MCF 10A (cell line): ENCODE data around the gene OSBPL7. TPM values are rescaled to one million over a fixed set of nuclear protein-coding genes. Genes with fewer than 3 reads are reported as not detected.

Source experiments
- Bru-seq: library from RNA; stranded (reverse); fragments of 400-500 nt; gene quantifications from one replicate; lab custom pipeline; 2021; lab: Mats Ljungman, UMichigan
- BruChase-seq, 2 experiments: library from RNA; stranded (reverse); fragments of 400-500 nt; gene quantifications; one replicate each; lab custom pipeline; 2021; lab: Mats Ljungman, UMichigan
- BruUV-seq: library from RNA; stranded (reverse); fragments of 400-500 nt; replicated peaks from 2 replicates; lab custom pipeline; 2021; lab: Mats Ljungman, UMichigan
- CTCF ChIA-PET: fragments of 300-600 bp; sonication (Branson Sonifier 250); formaldehyde crosslinking; extraction: SDS; loops from one replicate; lab custom pipeline; 2021; ENCODE audit warnings: antibody characterized with exemption, inconsistent platforms; lab: Yijun Ruan, JAX
- POLR2A ChIA-PET: fragments of 300-600, 350-650 bp; sonication (Branson Sonifier 250); formaldehyde crosslinking; extraction: SDS; loops from one replicate; lab custom pipeline; 2020; ENCODE audit warnings: antibody characterized with exemption, inconsistent platforms; lab: Yijun Ruan, JAX
- DNase-seq: peaks from one replicate; pipeline ENCODE4 v3.0.0-alpha.2; 2018; ENCODE audit not compliant: unreplicated experiment
- H3K27ac Mint-ChIP-seq: one replicate; pipeline ENCODE4 v1.8.0; 2022; ENCODE audit warnings: mild to moderate bottlenecking, low read depth, mixed read lengths; ENCODE audit not compliant: unreplicated experiment
- H3K27me3 Mint-ChIP-seq: one replicate; pipeline ENCODE4 v1.8.0; 2022; ENCODE audit warnings: mixed read lengths; ENCODE audit not compliant: insufficient read depth, unreplicated experiment
- H3K36me3 Mint-ChIP-seq: one replicate; pipeline ENCODE4 v1.8.0; 2022; ENCODE audit warnings: mild to moderate bottlenecking, moderate library complexity, mixed read lengths; ENCODE audit not compliant: insufficient read depth, unreplicated experiment
- H3K4me1 Mint-ChIP-seq: one replicate; pipeline ENCODE4 v1.8.0; 2022; ENCODE audit warnings: mixed read lengths; ENCODE audit not compliant: insufficient read depth, unreplicated experiment
- H3K4me3 Mint-ChIP-seq: one replicate; pipeline ENCODE4 v1.8.0; 2022; ENCODE audit warnings: mild to moderate bottlenecking, moderate library complexity, mixed read lengths; ENCODE audit not compliant: unreplicated experiment
- H3K9me3 Mint-ChIP-seq: one replicate; pipeline ENCODE4 v1.8.0; 2022; ENCODE audit warnings: mixed read lengths; ENCODE audit not compliant: unreplicated experiment
- CTCF ChIP-seq: fragments of 200-600 bp; IDR thresholded peaks from one replicate; pipeline ENCODE4 v1.8.0; 2022; ENCODE audit warnings: antibody characterized with exemption, mild to moderate bottlenecking; ENCODE audit not compliant: unreplicated experiment
- intact Hi-C: fragments of 100-400 bp; cut with micrococcal nuclease; formaldehyde crosslinking; loops from 2 replicates; pipeline ENCODE4 v1.14.1; 2022
- long read RNA-seq: library from polyadenylated mRNA; stranded (forward); transcript quantifications from one replicate; pipeline ENCODE4 v2.0.0, GENCODE V29; 2022
- total RNA-seq: library from RNA; stranded (reverse); gene quantifications from 2 replicates; pipeline ENCODE4 v1.2.3, GENCODE V29; 2022

OSBPL7 gene
- 4.3 and 4.7 TPM in 2 replicates for total RNA-seq
- Bru-seq, nascent RNA, result percentile 36 among the genes with signal in this experiment
- percentile 38 among the genes with signal in this experiment for BruChase-seq, experiment 1, labeled RNA remaining after a 6-hour chase
- BruChase-seq, experiment 2, labeled RNA remaining after a 2-hour chase, result percentile 40 among the genes with signal in this experiment
- long read RNA-seq, partial matches to known transcripts, result 2 of 4 reads
- long read RNA-seq, other reads (novel, unspliced or antisense), result 1 of 4 reads

GRCh38 chr17:47821424-47822391, at the start of gene OSBPL7:
Gene OSBPL7 (minus strand): TSS chr17:47821794. CDS start chr17:47820278, 1,516 bp downstream.
- POLR2A ChIA-PET, result interaction anchor here (0.6 to 3.1 kb wide), 3 partner anchors 10 to 131 kb away, joined by 3 to 24 read pairs (median 4); partner anchors contain the start of genes LRRC46 and MRPL10
- Mint-ChIP-seq H3K27ac (peak within 1 kb of the TSS; percentile 69), H3K4me1 (peaks cover 23% of the 10 kb centered on the region), H3K27me3 (no peaks in the 10 kb centered on the region), H3K36me3 (peaks cover 38% of the 10 kb centered on the region), H3K4me3 (peak within 1 kb of the TSS; percentile 84), H3K9me3 (no peaks in the 10 kb centered on the region)
- no TSS peak for BruUV-seq
- TF ChIP-seq CTCF, result no peak
- DNase-seq, result peak; percentile 67
- CTCF ChIA-PET, result interaction anchor here (0.6 to 1.7 kb wide), 3 partner anchors 9 to 29 kb away, joined by 3 to 5 read pairs (median 5); no protein-coding TSS in a partner anchor
- intact Hi-C loops, result no loop called here

- TF ChIP-seq CTCF, result no peak
- Mint-ChIP-seq H3K36me3 (no peaks in the 10 kb centered on the region), H3K9me3 (no peaks in the 10 kb centered on the region), H3K27ac (no peak overlapping the region), H3K27me3 (peaks cover 33% of the 10 kb centered on the region), H3K4me1 (no peaks in the 10 kb centered on the region), H3K4me3 (no peak overlapping the region)
- CTCF ChIA-PET, result interaction anchor here (0.6 kb wide), 1 partner anchor 312 kb away, joined by 3 read pairs; no protein-coding TSS in a partner anchor
- DNase-seq, result no peak
- POLR2A ChIA-PET, result interaction anchor here (1.3 kb wide), 1 partner anchor 24 kb away, joined by 6 read pairs; no protein-coding TSS in a partner anchor
- intact Hi-C loops, result no loop called here
- no TSS peak for BruUV-seq
Observed at GRCh38 chr17:47871048-47871447, 49.5 kb upstream of the OSBPL7 start.

GRCh38 chr17:47870056-47870455, 48.5 kb upstream of the OSBPL7 start:
- H3K36me3 Mint-ChIP-seq, result no peaks in the 10 kb centered on the region
- ChIA-PET POLR2A (no interaction called here), CTCF (interaction anchor here (1.1 to 1.7 kb wide), 2 partner anchors 11 to 21 kb away, joined by 5 read pairs; no protein-coding TSS in a partner anchor)
- no peak for TF ChIP-seq CTCF
- H3K4me1 Mint-ChIP-seq, result peaks cover 3% of the 10 kb centered on the region
- H3K27me3 Mint-ChIP-seq, result peaks cover 24% of the 10 kb centered on the region
- no peak overlapping the region for H3K27ac Mint-ChIP-seq
- intact Hi-C loops, result no loop called here
- no peaks in the 10 kb centered on the region for H3K9me3 Mint-ChIP-seq
- no TSS peak for BruUV-seq
- no peak overlapping the region for H3K4me3 Mint-ChIP-seq
- DNase-seq, result no peak
